Sigmoid colon (tissue), 4 donors: Measurements from ENCODE around the gene SUPT6H.

Experiments used
- CTCF ChIP-seq, 4 experiments: fragments of 450-650 bp in 3 of 4; fragments of 200-600 bp in 1 of 4; IDR thresholded peaks; one replicate each; pipeline ENCODE4 v1.5.1; 2016 to 2019; ENCODE audit warnings: antibody characterized with exemption in 4 of 4, mild to moderate bottlenecking in 3 of 4, moderate library complexity in 2 of 4
- EP300 ChIP-seq, 4 donors: sonication (generic); formaldehyde crosslinking; IDR thresholded peaks; one replicate each; pipeline ENCODE4 v1.6.1; 2017; ENCODE audit warnings: antibody characterized with exemption in 4 of 4
- POLR2A ChIP-seq, 2 donors: fragments of 450-650 bp; IDR thresholded peaks; one replicate each; pipeline ENCODE4 v1.6.1; 2016; ENCODE audit warnings: antibody characterized with exemption in 2 of 2, mild to moderate bottlenecking in 2 of 2, moderate library complexity in 2 of 2

- TF ChIP-seq POLR2A (IDR thresholded peaks at IDR 0.05) (no peak), CTCF (IDR thresholded peaks at IDR 0.05) (no peak), EP300 (IDR thresholded peaks at IDR 0.05) (no peak)
These were observed 50.9 kb downstream of the SUPT6H start for GRCh38 chr17:28712705-28713415.
